Right kidney (tissue), 1 donor: Measurements from ENCODE around the gene BCORL1.

Experiments
- DNase-seq: peaks from one replicate; pipeline ENCODE4 v3.0.0-alpha.2; 2016

BCORL1 gene

DNA sequence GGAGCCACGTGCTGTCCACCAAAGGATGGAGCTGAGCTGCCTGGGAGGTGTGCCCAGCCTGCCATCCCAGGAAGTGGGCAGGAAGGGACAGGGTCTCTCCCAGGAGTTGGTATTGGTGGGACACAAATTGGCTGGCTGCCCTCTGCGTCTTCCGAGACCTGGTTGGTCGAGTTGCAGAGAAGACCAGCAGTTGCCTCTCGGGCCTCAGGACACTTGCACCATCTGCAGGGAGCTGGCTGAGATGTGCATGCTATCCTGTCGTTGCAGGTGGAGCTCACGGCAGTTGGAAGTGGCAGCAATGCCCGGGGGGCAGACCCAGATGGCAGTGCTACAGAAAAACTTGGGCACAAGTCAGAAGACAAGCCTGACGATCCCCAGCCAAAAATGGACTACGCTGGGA lies 30.2 kb downstream of the BCORL1 start:
- DNase-seq: no peak

DNA sequence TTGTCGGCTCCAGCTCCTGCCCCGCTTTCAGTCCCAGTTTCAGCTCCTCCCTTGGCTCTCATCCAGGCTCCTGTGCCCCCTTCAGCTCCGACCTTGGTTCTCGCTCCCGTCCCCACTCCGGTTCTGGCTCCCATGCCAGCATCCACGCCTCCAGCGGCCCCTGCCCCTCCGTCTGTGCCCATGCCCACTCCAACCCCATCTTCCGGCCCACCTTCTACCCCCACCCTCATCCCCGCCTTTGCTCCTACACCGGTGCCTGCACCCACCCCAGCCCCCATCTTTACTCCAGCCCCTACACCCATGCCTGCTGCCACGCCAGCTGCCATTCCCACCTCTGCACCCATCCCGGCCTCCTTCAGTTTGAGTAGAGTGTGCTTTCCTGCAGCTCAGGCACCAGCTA lies 31.2 kb downstream of the BCORL1 start:
- no peak for DNase-seq

DNA sequence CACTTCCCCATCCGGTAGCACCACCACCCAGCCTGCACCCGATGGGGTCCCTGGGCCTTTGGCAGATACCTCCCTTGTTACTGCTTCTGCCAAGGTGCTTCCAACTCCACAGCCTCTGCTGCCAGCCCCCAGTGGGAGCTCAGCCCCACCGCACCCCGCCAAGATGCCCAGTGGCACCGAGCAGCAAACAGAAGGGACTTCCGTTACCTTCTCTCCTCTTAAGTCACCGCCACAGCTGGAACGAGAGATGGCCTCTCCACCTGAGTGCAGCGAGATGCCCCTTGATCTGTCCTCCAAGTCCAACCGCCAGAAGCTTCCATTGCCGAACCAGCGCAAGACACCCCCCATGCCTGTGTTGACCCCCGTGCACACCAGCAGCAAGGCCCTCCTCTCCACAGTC lies 31.9 kb downstream of the BCORL1 start:
- DNase-seq: no peak

DNA sequence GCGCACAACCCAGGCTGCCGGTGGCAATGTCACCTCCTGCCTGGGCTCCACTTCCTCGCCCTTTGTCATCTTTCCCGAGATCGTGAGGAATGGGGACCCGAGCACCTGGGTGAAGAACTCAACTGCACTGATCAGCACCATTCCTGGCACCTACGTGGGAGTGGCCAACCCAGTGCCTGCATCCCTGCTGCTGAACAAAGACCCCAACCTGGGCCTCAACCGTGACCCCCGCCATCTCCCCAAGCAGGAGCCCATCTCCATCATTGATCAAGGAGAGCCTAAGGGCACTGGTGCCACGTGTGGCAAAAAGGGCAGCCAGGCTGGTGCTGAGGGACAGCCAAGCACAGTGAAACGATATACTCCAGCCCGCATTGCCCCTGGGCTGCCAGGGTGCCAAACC lies 32.3 kb downstream of the BCORL1 start:
- no peak for DNase-seq

DNA sequence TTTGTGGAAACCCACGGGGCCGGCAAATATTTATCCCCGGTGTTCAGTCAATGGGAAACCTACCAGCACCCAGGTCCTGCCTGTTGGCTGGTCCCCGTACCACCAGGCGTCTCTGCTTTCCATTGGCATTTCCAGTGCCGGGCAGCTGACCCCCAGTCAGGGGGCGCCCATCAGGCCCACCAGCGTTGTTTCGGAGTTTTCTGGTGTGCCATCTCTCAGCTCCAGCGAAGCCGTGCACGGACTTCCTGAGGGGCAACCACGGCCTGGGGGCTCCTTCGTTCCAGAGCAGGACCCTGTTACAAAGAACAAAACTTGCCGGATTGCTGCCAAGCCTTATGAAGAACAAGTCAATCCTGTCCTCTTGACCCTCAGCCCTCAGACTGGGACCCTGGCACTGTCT lies 32.7 kb downstream of the BCORL1 start:
- no peak for DNase-seq

DNA sequence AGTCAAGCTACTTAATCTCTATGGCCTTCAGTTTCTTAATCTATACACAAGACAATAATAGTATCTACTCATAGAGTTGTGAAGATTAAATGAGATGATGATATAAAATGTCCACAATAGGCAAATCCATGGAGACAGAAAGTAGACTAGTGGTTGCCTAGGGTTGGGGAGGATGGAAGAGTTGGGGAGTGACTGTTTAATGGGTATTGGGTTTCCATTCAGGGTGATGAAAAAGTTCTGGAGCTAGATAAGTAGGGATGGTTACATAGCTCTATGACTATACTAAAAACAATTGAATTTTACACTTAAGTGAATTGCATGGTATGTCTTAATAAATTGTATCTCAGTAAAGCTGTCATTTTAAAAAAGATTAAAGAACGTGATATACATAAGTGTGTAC lies 35.7 kb downstream of the BCORL1 start:
- DNase-seq: no peak

DNA sequence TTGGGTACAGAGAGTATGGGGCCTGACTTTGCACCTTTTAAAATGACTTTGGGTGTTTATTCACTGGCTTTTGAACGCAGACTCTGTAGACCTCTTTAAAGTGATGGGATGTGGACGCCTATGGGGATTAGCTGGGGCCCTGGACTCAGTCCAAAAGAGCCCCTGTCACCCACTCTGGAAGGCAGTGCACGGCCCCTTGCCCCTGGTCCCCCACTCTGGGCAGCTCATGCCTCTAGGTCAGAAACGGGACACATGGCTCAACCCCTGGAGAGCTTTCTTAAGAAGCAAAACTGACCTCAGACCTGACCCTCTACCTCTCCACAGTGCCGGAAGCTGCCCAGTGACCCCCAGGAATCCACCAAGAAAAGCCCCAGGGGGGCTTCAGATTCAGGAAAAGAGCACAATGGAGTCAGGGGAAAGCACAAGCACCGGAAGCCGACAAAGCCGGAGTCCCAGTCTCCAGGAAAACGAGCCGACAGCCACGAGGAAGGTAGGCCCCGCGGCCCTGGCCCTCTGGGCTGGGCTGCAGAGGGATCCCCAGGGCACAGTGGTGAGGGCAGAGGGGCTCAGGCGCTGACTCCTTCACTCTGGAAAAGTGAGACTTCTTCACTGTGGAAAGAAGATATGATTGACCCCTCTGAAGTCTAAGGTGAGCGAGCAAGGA lies 38.4 kb downstream of the BCORL1 start:
- DNase-seq: no peak

DNA sequence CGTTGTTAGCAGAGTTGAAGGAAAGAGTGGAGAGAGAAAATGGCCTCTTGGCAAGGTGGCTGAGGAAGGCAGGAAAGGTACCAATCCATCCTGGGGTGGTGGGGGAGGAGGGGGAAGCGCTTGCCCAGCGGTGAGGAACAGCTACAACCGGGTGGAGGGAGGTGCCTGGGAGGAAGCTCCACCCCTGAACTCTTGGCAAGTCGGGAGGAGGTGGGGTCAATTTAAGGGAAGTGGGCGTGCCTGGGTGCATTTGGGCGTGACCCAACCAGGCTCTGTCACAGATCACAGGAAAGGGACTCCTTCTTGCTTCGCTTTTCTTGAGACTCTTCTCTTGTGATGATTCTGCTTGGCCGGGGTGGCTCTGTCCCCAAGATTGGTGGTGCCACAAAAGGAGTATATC lies 41.7 kb downstream of the BCORL1 start:
- peak; percentile 13 for DNase-seq

DNA sequence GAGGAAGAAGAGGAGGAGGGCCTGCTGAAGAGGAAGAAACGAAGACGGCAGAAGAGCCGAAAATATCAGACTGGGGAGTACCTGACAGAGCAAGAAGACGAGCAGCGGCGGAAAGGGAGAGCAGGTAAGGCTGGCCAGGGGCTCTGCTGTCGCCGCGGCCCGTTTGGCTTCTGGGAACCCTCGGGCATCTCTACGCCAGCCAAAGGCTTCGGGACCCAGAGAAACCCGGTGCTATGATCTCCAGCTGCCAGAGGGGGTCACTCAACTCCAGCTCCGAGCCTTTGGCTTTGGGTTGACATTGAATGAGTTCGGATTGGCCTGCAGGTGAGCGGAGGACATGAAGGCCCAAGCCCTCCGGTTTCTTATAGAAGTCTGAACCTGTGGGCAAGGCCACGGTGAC lies 42.8 kb downstream of the BCORL1 start:
- no peak for DNase-seq

DNA sequence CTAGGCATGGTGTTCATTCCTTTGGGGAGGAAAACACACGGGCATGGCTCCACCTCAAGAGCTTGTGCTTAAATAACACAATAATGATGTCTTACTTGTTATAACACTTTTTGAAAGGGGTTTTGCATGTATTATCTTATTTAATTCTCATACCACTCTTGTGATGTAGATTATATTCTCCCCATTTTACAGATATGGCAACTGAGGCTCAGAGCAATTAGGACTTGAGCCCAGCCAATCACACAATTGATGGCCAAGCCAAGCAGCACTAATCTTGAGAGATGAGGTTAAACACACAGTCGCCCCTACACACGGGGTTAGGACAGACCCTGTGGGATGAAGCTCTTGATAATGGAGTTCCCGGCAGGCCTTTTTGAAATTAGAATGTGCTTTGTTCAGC lies 45.1 kb downstream of the BCORL1 start:
- no peak for DNase-seq

DNA sequence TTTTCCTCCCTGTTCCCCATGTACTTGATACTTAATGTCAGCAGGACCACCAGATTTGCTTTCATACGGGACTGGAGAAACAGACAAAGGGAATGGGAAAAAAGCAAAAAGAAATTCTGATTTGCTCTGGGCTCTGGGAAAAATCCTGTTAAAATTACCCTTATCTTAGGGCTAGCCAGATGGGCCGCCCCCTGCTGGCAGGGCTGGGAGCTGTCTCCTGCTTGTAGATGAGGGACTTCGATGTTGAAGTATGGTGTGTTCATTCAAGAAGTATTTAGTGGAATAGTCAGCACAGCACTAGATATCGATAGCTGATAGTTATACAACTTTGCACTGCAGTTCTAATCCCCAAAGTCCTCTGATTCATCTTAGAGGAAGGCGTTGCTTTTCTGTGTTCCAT lies 45.8 kb downstream of the BCORL1 start:
- DNase-seq: no peak

DNA sequence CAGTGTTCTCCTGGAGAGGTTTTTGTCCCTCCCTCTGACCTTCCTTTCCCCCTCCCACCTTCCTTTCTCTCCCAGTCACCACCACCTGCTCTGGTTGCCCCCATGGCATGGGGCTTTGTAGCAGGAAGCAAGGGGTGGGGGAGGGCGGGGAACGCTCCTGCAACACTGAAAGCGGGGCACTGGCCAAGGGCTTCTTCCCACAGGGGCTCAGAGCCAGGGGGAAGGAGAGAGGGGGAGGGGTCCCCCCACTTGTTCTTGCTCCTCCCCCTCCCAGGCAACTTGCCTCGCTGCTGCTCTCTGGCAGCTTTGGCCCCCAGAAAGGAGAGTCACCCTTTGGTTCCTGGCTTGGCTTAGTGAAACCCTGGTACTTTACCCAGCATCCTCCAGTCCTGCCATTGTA lies 48.4 kb downstream of the BCORL1 start:
- DNase-seq: no peak

DNA sequence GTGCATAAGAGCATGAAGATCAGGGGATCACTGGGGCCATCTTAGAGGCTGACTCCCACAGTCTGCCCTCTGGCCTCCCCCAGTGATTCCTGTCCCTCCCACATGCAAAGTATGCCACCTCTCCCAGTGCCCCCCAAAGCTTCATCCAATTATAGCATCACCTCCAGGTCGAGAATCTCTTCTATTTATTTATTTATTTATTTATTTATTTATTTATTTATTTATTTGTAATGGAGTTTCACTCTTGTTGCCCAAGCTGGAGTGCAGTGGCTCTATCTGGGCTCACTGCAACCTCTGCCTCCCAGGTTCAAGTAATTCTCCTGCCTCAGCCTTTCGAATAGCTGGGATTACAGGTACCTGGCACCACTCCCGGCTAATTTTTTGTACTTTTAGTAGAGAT lies 50.1 kb downstream of the BCORL1 start:
- no peak for DNase-seq

DNA sequence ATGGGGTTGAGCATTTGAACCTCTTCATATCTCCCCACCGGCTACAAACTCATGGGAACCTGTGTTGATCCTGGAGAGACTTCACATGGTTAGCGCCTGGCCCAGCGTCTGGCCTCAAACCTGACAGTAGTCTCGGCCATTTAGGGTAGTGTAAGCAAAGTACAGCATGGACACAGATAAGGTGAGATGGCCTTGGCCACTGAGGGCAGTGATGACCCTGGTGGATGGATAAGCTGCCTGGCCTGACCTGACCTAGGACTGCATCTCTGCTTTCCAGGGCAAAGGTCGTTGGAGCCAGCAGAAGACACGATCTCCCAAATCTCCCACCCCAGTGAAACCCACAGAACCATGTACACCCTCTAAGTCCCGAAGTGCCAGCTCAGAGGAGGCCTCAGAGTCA lies 51.7 kb downstream of the BCORL1 start:
- DNase-seq: no peak

DNA sequence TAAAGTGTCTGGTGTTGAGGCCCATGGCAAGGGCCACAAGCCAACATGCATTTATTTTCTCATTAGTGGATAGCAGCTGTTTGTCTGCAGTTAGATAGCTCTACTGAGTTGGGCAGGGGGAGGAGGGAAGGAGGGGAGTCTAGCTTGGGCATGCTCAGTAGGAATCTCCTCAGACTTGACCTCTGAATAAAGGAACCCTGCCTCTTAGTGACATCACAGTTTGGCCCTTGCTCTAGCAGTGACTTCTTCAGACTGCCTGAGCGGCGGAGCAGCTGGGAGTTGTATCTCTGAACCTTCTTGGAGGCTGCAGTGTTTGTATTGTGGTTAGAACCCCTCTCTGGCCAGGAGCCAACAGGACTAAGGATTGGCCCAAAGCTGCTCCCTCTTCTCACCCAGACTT lies 57.4 kb downstream of the BCORL1 start:
- DNase-seq: no peak

DNA sequence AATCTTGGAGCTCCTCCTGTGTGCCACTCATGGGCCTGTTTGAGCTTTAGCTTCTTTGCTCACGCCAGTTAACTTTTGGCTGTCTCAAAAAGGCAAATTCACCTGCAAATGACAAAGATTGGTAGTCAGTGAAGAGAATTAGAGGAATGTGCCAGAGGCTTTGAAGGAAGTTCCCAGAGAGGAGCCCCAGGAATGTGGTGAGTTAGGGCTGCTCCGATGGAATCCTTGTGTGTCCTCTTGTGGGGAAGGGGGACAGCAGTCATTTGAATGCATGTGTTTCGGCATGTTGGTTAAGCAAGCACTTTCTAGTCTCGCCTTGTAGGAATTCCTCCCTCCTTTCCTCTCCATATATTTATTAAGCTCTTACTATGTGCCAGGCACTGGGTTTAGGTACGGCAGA lies 65.0 kb downstream of the BCORL1 start:
- no peak for DNase-seq

DNA sequence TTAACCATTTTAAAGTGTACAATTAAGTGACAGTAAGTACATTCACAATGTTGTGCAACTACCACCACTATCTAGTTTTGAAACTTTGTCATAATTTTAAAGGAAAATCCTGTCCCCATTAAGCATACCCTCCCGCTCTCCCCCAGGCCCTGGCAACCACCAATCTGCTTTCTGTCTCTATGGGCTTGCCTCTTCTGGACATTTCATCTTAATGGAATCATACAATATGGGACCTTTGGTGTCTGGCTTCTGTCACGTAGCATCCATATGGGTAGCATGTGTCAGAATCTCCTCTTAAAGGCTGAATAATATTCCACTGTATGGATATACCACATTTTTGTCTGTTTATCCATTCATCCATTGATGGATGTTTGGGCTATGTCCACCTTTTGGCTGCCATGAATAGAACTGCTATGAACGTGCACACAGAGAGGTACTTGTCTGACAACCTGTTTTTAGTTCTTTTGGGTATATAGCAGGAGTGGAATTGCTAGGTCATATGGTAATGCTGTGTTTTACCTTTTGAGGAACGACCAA lies 66.3 kb downstream of the BCORL1 start:
- no peak for DNase-seq

DNA sequence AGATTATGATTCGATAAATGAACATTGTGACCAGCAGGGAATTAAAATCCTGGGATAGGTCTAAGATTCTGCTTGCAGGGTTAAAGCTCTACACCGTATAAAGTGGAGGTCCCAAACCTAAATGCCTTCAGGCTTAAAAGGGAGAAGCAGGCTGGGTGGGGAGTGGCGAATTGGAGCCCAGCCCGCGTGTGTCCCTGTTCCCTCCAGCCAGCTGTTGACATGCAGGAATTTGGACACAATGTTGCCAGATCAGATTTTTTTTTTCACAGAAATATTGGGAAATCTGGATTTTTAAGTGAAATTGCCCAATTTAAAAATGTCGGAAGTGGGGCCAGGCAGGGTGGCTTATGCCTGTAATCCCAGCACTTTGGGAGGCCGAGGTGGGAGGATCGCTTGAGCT lies 67.4 kb downstream of the BCORL1 start:
- DNase-seq: no peak

DNA sequence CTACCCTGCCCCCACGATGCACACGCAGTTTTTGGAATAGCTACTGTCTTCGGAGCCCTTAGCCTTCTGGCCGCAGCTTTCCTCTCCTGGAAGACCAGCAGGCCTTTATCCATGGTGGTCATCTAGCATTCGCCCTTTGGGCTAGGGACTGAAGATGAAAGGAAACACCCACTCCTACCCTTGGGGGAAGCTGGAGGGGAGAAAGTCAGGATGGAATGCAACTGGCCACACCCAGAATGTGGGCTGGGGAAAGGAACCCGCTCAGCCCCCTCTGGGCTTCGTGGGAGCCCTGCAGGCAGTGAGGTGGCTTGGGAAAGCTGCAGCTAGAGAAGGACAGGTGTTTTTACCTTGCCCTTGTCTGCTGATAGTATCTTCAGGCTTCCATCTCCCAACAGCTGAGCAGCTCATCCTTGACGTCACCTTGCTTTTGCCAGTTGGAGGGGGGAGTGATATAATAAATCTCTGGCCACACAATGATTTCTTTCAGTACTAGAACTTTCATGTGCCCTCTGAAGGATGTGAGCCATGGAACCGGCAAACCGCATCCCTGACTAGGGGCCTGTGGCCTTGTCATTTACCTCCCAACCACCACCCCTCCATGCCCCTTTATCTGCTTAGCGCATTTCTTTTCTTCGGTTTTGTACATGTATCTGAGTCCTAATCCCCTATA lies 68.9 kb downstream of the BCORL1 start:
- DNase-seq: no peak

DNA sequence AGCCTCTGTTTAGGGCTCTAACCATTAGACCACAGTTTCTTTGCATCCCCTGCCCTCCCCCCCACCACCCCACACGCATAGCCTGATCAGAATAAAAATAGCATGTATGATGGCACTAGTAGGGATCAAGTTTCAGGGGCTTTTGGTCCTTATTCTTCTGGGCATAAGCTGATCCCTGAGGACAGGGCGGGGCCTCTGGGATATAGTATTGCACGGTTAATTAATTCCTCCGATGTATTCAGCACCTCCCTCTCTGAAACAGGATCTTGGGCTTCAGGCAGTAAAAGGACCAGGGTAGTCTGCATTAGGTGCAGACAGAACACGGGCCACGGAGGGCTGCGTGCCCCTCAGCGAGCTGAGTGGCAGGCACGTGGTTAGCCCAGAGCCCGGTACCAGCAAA lies 70.8 kb downstream of the BCORL1 start:
- DNase-seq: no peak

DNA sequence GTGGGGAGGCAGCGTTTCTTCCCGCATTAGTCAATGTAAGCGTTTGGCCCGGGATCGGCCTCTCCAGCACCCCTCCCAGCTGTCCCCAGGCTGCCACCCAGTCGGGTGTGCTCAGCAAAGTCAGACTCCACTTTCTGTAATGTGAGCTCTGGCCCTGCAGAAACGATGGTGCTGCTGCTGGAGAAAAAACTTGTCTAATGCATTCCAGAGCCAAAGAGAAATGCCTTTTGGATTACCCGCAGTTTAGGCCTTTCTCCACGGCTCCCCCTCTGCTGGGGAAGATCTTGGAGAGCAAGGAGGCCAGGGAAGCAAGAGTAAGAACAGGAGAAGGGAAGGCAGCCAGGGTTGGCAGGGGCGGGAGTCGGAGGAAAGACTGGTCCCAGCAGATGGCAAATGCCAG lies 72.7 kb downstream of the BCORL1 start:
- no peak for DNase-seq

DNA sequence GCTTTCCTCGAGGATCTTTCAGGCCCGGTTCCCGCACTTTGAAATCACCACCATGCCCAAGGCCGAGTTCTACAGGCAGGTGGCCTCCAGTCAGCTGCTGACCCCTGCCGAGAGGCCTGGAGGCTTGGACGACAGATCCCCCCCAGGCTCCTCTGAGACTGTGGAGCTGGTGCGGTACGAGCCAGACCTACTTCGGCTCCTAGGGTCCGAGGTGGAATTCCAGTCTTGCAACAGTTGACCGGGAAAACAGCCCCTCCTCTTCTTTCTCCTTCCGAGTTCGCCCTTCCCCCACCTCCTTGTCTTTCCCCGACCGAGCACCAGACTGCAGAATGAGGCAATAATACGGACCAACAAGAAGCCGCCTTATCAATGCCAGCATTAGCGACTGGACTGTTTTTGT lies 73.5 kb downstream of the BCORL1 start:
- DNase-seq: no peak

DNA sequence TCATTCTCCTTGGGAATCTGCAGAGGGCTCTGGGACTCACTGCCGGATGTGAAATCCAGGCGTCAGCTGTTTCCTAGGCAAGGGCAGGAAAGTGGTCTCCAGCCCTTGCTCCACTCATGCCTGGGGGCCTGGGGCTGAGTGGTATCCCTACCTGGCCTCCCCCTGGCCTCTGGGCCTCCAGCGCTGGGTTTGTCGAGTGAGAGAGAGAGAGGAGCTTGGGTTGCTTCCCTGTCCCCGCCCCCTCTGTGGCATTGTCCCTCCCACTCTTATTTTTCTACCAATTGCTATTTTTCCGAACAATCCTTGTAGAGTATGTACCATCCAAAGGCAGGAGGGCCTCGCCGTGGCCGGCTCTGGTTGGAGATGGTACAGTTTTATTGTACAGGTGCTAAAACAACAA lies 74.8 kb downstream of the BCORL1 start:
- no peak for DNase-seq

DNA sequence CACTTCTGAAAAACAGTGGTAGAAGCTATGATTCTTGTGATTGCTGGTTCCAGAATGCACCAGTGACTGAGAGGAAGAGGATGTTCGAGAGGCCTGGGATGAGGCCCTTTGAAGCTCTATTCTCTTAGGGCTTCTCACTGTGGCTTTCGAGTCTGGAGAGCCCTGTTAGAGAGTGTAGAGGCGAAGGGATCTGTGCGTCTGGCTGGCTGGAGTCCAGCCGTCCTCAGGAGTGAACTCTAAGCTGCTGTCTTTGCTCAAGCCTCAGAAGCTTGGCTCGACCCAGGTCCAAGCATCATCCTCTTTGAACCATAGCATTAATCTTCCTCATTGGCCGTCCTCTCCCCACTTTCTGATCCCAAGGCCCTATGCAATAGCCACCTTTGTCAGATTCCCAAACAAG lies 76.2 kb downstream of the BCORL1 start:
- no peak for DNase-seq
